HG02938 (cell line): Measurements from ENCODE around the gene OR12D1.
"Not testable (repeated sequence)": the region's sequence is repeated elsewhere in the genome, so short reads cannot be mapped to it uniquely, and the experiment has no call there.

Source experiments
- ATAC-seq: cut with Tn5 transposase; IDR thresholded peaks from one replicate; pipeline ENCODE4 v1.9.1; 2021; ENCODE audit warnings: mild to moderate bottlenecking, moderate library complexity; ENCODE audit not compliant: unreplicated experiment

OR12D1 gene

GRCh38 chr6:29414588-29414987 lies at the start of gene OR12D1:
OR12D1 (plus strand) TSS chr6:29414928.
- ATAC-seq: no peak

DNA sequence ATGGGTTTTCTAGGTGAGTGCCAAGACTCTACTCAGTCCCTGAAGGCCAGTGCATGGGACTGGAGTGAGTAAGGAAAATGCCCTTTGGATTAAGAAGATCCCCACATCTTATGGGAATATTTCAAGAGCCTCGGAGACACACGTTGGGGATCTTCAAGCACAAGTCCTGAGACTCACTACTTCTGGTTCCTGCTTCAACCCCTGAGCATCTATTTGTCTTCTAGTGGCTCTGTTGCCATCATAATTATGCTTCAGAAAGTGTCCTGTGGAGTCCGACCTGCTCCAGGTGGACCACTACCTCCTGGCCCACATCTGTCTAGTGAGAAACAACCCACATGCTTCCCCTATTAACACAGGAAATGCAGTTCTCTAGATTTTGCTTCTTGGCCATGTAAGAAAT lies 46.0 kb upstream of the OR12D1 start, which contains the start of gene OR5V1:
TSS of gene OR5V1 (minus strand) at position 101 of the 400 bp plus-strand sequence. CDS start 12,670 bp downstream, outside the sequence.
- ATAC-seq: no peak

DNA sequence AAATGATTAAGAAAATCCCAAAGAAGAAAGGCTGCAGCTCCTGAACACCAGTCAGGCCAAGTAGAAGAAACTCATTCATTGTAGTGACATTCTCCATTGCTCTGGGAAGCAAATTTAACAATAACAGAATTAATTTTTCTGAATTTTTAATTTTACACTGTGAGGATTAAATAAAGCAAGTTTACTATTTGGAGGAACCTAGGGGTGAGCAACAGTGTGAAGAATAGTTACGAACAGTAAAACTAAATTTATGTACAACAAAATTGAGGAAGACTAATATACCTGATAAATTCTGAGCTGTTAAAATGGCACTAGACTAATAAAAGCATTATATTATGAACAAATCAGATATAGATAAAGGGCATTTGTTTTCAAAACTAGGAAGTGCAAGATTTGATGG lies 39.5 kb upstream of the OR12D1 start, which contains the start of gene OR12D3:
TSS of gene OR12D3 (minus strand) at position 101 of the 400 bp plus-strand sequence. CDS start at position 97, 4 bp downstream.
- ATAC-seq: no peak

DNA sequence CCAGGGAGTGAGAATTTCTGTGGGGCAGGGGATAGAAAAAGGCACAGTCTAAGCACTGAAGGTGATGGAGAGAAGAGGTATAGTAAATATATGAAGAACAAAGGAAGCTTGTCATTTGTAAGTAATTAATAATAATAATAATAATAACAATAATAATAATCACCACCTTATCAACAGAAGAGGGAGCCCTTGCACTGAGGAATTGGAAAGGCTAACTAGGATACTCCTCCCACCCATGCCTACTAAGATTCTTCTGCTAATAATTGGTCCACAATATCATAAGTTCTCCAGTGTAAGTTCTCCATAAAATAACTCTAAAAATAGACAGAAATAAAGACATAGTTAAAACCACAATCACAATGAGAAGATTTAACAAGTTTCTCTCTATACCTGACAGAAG lies 38.7 kb upstream of the OR12D1 start:
- ATAC-seq: no peak

- no peak for ATAC-seq
Measured at GRCh38 chr6:29388533-29388932, 26.2 kb upstream of the OR12D1 start.

DNA sequence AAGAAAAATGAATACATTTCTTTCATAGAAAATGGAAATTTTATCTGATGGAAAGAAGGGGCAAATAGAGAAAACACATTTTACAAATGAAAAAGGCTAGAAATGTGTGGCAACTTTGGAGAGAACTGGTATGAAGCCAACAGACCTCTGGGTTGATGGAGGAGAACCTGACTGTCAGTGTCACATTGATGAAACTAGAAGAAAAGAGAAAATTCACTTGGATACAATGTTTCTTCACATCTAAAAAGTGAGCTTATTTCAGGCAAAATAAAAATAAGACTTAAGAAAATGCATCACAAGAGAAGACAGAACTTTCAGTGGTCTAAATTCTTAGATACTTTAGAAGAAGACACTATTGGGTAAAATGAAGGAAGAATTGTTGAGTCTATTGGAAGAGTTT lies 19.4 kb upstream of the OR12D1 start, which contains the start of gene OR12D2:
TSS of gene OR12D2 (plus strand) at position 301 of the 400 bp plus-strand sequence. CDS start 1,069 bp downstream, outside the sequence.
- no peak for ATAC-seq

GRCh38 chr6:29399525-29399924 lies 15.2 kb upstream of the OR12D1 start:
- no peak for ATAC-seq

DNA sequence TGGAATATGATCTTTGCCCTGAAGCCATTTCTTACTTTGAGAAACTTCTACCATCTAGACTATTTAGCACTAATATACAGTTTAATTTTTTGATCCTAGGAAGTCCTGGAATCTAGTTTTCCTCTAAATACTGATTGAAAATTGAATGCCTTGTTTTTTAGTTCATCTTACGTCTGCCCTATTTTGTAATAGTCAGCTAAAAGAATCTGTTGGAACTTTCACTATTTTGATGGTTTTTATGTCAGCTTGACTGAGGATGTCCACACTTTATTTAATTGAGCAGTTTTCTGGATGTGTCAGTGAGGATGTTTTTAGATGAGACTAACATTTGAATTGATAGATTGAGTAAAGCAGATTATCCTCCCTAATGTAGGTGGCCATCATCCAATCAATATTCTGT lies 10.9 kb upstream of the OR12D1 start:
- ATAC-seq: no peak

- no peak for ATAC-seq
Measured at GRCh38 chr6:29419516-29419915, 4.8 kb downstream of the OR12D1 start.

DNA sequence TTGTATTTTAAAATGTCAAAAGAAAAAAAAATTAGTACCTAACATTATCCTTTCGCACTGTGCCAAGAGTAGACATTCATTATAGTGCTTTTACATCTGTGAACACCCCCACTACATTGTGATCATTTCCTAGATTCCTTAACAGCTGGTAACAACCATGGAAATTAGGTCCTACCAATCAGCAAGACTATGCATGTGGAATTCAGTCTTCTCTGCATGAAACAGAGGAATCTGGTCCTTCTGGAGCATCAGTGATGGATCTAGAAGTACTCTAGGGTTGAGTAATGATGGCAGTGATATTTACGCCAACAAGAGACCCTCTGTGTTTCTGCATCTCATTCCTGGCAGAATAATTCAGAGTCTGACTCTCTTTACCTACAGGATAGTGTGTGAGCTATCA lies 9.4 kb downstream of the OR12D1 start:
- no peak for ATAC-seq

- no peak for ATAC-seq
Measured at GRCh38 chr6:29424575-29424974, 9.8 kb downstream of the OR12D1 start.

- no peak for ATAC-seq
Measured at GRCh38 chr6:29425075-29425474, 10.3 kb downstream of the OR12D1 start.

DNA sequence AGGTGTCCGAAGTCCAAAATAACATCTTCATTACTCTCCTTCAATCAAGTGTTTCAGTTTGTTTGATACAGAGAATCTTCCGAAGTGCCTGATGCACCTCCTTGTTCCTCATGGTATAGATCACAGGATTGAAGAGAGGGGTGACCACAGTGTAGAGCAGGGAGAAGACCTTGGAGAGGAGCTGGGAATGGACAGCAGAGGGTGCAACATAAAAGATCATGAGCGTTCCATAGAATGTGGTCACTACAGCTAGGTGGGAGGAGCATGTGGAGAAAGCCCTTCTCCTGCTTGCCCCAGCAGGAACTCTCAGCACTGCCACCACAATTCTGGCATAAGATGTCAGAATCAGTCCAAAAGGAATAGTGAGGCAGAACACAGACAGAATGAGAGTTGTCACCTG lies 11.9 kb downstream of the OR12D1 start:
- ATAC-seq: no peak

DNA sequence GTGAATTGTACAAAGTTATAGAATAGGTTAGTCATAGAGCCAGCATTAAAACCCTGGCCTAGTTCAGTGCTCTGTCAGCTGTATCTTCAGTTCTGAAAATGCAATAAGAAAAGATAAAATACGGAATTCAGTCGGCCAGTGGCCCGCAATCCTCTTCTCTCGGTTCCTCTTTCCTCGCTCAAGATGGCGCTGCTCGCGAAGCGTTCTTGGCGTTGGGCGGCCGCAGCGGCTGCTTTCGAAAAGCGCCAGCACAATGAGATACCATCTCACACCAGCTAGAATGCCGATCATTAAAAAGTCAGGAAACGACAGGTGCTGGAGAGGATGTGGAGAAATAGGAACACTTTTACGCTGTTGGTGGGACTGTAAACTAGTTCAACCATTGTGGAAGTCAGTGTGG lies 22.0 kb downstream of the OR12D1 start:
- not testable (repeated sequence) for ATAC-seq

DNA sequence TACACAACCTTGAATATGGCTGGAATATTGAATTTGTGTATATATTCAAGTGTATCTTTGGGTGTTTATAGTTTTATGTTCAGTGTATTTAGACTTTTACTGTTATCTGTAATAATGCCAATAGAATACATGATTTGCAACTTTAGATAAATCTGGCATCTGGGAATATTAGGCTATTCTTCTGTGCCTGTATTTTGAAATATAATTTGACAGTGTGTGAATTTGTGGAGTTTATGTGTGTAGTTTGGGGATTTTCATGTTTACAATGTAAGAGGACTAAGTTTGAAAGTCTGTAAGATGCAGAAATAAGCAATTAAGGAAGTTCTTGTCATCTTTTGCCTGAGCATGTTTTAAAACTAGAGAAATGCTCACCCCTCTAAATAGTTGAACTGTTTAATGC lies 24.3 kb downstream of the OR12D1 start, which contains the start of gene OR10C1:
TSS of gene OR10C1 (plus strand) at position 301 of the 400 bp plus-strand sequence. CDS start 710 bp downstream, outside the sequence.
- ATAC-seq: no peak

DNA sequence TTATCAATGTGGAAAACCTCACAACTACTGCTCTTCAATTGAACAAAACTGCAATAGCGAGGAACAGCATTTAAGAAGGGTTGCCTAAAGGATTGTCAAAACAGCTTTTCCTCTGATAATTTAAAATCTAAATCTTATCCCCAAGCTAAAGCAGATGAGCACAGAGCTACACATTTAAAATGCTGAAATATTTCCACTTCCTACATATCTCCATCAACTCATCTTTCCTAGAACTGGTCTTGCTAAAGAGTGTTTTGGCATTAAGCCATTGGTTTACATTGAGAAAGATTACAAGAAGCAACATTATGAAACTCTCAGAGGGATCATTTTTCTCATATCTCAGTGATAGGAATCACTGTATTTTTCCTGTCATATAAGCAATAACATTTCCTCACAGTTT lies 28.0 kb downstream of the OR12D1 start:
- no peak for ATAC-seq

GRCh38 chr6:29444031-29444430 lies 29.3 kb downstream of the OR12D1 start:
- ATAC-seq: not testable (repeated sequence)

DNA sequence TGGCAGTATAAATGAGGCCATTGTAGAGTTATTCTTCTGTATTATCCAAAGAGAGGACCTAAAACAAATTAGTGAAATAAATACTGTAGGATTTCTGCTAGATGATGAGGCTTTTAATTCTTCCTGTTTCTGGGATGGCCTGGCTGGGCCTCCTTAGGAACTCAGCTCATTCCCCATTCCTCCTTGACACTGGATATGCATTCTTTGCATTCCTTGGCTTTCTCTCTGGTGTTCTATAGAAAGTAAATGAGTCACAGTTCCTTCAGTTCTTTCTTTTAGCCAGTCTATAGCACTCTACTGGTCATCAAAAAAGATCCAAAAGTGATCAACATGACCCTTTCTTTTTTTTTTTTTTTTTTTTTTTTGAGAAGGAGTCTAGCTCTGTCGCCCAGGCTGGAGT lies 32.9 kb downstream of the OR12D1 start:
- no peak for ATAC-seq

GRCh38 chr6:29451471-29452193 lies 36.9 kb downstream of the OR12D1 start:
- no peak for ATAC-seq

DNA sequence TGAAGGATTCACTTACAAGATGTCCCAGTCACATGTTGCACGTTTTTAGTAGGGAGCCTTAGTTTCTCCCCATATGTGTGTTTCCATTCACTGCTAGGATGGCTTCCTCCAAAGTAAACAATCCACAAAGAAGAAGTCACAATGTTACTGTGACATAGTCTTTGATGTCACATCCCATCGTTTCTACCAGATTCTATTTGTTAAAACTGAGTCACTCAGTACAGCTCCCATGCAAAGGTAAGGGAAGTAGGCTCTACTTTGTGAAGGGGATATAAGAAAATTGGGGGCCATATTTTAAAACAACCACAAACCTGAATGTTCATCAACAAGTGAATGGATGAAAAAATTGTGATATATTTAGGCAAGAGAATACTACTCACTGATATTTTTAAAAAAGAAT lies 42.2 kb downstream of the OR12D1 start, which contains the start of the genes OR11A1 and OR2H1:
TSS of gene OR11A1 (minus strand) at position 101 of the 400 bp plus-strand sequence. CDS start 29,430 bp downstream, outside the sequence.
TSS of gene OR2H1 (plus strand) at position 185 of the 400 bp plus-strand sequence. CDS start 4,615 bp downstream, outside the sequence.
- ATAC-seq: no peak

- no peak for ATAC-seq
Measured at GRCh38 chr6:29461021-29461814, 46.5 kb downstream of the OR12D1 start.
